Measurements from ENCODE around the gene ITGAX. TPM values are rescaled to one million over a fixed set of nuclear protein-coding genes. Genes with fewer than 3 reads are reported as not detected.

Gene ITGAX
- total and polyA plus RNA-seq, 8 donors, result 0.56 to 21.5 (median 1.9) TPM

DNA sequence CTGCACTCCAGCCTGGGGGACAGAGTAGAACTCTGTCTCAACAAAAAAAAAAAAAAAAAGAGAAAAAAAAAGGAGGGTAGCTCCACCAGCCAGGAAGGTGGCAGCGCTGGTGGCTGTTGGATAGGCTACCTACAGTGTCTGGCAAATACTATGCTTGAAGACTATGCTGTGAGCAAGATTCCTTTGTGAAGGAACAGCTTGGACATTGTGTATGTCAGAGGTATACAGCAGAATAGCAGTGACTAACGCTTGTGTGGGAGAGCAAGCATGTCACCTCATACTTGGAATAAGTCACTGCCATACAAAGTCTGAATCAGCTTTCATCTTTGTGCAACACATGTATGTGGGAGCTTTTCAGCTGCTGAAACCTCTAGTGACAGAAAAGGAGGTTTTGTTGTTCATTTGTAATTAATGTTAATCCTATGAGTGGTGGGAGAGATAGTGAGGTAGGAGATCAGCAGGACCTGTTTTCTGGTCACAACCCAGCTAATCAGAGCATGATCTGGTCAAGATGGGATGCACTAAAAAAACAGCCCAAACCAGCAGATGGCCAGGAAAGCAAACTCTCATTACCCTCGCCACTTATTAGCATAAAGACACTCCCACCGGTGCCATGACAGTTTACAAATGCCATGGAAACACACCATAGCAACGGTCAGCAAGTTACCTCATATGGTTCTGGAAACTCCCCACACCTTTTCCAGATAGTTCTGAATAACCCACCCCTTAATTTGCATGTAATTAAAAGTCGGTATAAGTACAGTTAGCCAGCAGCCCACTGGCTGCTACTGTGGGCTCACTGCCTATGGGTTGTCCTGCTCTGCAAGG is 31.4 kb downstream of the ITGAX start:
- no peaks in the 10 kb centered on the region for H3K36me3 ChIP-seq
- TF ChIP-seq, protein P1, sequence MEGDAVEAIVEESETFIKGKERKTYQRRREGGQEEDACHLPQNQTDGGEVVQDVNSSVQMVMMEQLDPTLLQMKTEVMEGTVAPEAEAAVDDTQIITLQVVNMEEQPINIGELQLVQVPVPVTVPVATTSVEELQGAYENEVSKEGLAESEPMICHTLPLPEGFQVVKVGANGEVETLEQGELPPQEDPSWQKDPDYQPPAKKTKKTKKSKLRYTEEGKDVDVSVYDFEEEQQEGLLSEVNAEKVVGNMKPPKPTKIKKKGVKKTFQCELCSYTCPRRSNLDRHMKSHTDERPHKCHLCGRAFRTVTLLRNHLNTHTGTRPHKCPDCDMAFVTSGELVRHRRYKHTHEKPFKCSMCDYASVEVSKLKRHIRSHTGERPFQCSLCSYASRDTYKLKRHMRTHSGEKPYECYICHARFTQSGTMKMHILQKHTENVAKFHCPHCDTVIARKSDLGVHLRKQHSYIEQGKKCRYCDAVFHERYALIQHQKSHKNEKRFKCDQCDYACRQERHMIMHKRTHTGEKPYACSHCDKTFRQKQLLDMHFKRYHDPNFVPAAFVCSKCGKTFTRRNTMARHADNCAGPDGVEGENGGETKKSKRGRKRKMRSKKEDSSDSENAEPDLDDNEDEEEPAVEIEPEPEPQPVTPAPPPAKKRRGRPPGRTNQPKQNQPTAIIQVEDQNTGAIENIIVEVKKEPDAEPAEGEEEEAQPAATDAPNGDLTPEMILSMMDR (IDR thresholded peaks at IDR 0.05), result no peak
- FAIRE-seq (no peak), DNase-seq (peak in 3 of 6 donors; percentile 52 to 71 (median 59)), ATAC-seq (peak; percentile 70 to 85 (median 82))
- peaks cover 9 to 23% (median 17%) of the 10 kb centered on the region in 3 donors for H3K4me1 ChIP-seq
- WGBS, 2 donors, result 10 to 12% methylated on average over 6 of the region's 6 CpGs
- intact Hi-C loops (cut with DNase I), result no loop called here
- no peaks in the 10 kb centered on the region for H3K27me3 ChIP-seq
- no peak overlapping the region for H3K4me3 ChIP-seq
- no peaks in the 10 kb centered on the region for H3K9me3 ChIP-seq
- peak overlapping the region; percentile 57 to 81 (median 76) for H3K27ac ChIP-seq

DNA sequence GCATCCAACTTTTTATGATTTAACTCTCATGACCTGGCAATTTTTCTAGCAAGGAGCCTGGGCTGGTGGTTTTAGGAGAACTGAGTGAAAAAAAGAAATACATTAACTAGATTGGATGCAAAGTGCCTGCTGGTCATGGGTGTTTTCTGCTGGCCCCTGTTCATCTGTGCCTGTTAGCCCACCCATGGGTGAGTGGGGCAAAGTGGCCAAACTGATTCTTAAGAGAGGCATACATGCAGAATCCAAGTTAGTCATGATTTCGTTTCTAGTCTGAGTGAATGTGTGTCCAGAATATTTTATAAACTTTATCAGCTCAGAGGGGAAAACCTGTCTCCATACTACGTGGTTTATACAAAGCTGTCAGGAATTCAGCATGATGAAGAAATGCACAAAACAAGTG is 33.6 kb downstream of the ITGAX start:
- Histone ChIP-seq H3K4me3 (no peak overlapping the region), H3K9me3 (no peaks in the 10 kb centered on the region), H3K27ac (no peak overlapping the region), H3K4me1 (peaks cover 9 to 23% (median 17%) of the 10 kb centered on the region in 3 donors), H3K27me3 (no peaks in the 10 kb centered on the region), H3K36me3 (no peaks in the 10 kb centered on the region)
- no peak for ATAC-seq
- TF ChIP-seq, protein P1 (IDR thresholded peaks at IDR 0.05), result no peak
- intact Hi-C loops (cut with DNase I), result no loop called here
- no peak for FAIRE-seq
- DNase-seq, result no peak
- 60 to 64% methylated on average over 2 of the region's 2 CpGs for WGBS, 2 donors

DNA sequence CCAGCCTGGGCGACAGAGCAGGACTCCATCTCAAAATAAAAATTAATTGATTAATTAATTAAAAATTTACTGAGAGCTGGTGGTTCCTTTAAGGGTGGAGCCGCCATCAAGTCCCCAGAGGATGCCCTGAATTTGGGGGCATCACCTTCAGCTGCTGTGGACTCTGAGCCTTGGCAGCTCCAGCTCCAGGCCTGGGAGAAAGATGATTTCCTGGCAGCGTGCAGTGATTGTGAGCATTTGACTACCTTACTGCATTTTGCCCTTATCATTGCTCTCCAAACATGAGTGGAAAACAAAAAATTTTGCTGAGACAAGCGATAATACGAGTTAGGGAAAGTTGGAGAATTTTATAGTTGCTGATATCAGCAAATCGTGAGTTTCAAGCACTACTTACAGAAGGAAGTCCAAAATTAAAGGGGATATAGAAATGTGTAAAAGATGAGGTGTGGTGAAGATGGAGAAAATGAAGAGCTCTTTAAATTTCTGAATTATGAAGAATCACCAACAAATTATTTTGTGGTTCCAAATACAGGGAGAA is 35.6 kb downstream of the ITGAX start:
- no peaks in the 10 kb centered on the region for H3K9me3 ChIP-seq
- WGBS, 2 donors, result 61 to 71% methylated on average over 6 of the region's 6 CpGs
- H3K27me3 ChIP-seq, result no peaks in the 10 kb centered on the region
- no peak for DNase-seq
- no peaks in the 10 kb centered on the region for H3K36me3 ChIP-seq
- H3K4me3 ChIP-seq, result no peak overlapping the region
- intact Hi-C loops (cut with DNase I), result no loop called here
- FAIRE-seq, result no peak
- ATAC-seq, result no peak
- TF ChIP-seq, protein P1 (IDR thresholded peaks at IDR 0.05), result no peak
- no peak overlapping the region for H3K27ac ChIP-seq
- H3K4me1 ChIP-seq, result peaks cover 2 to 13% (median 7%) of the 10 kb centered on the region in 3 donors

DNA sequence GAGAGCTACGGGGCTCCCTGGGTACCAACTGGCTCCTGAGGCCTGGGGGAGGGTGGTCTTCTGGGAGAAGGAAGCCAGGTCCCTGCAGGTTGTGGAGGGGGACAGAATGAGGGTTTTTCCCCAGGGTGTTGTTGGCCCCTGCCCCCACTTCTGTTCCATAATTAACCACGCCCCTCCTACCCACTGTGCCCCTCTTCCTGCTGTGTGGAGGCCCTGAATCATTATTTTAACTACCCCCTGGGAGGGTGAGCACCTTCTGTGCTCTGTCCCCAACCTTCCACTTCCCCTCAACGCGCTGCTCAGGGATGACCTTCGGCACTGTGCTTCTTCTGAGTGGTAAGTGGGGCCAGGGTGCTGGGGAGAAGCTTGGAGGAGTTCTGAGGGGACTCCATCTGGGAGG is 38.1 kb downstream of the ITGAX start, which contains the start of gene ITGAD:
Gene ITGAD (plus strand): TSS at position 280 of the 400 bp plus-strand sequence. CDS start 26 bp downstream, at position 306.
- WGBS, 2 donors, result 53 to 59% methylated on average over 5 of the region's 5 CpGs
- Histone ChIP-seq H3K36me3 (no peaks in the 10 kb centered on the region), H3K9me3 (no peaks in the 10 kb centered on the region), H3K27ac (no peak within 1 kb of the TSS), H3K27me3 (no peaks in the 10 kb centered on the region), H3K4me1 (no peaks in the 10 kb centered on the region), H3K4me3 (no peak within 1 kb of the TSS)
- ATAC-seq, result no peak
- DNase-seq, result peak in 1 of 6 donors; percentile 9
- TF ChIP-seq, protein P1 (IDR thresholded peaks at IDR 0.05), result no peak
- intact Hi-C loops (cut with DNase I), result no loop called here
- FAIRE-seq, result no peak

Measured in pancreas (tissue), 10 donors.